Subcutaneous abdominal adipose tissue (tissue), 5 donors: ENCODE results near the gene CEL.

Experiments used
- H3K27ac ChIP-seq: one replicate; pipeline ENCODE4 v1.7.0; 2013; ENCODE audit warnings: low read depth, mild to moderate bottlenecking, inconsistent platforms, low read length, moderate library complexity
- H3K27me3 ChIP-seq, 5 donors: one replicate each; pipeline ENCODE4 v1.7.0; 2013; ENCODE audit warnings: low read length in 5 of 5, inconsistent platforms in 1 of 5; ENCODE audit not compliant: control insufficient read depth in 5 of 5, insufficient read depth in 4 of 5
- H3K36me3 ChIP-seq, 5 donors: one replicate each; pipeline ENCODE4 v1.7.0; 2013; ENCODE audit warnings: low read length in 5 of 5; ENCODE audit not compliant: control insufficient read depth in 5 of 5, insufficient read depth in 5 of 5
- H3K4me1 ChIP-seq, 5 donors: one replicate each; pipeline ENCODE4 v1.7.0; 2013; ENCODE audit warnings: low read length in 5 of 5, mild to moderate bottlenecking in 3 of 5, moderate library complexity in 1 of 5; ENCODE audit not compliant: control insufficient read depth in 5 of 5, insufficient read depth in 5 of 5
- H3K4me3 ChIP-seq, 5 donors: one replicate each; pipeline ENCODE4 v1.7.0; 2013; ENCODE audit warnings: low read length in 5 of 5, low read depth in 1 of 5
- H3K9ac ChIP-seq, 5 donors: one replicate each; pipeline ENCODE4 v1.7.0; 2013; ENCODE audit warnings: low read length in 5 of 5, mild to moderate bottlenecking in 4 of 5, moderate library complexity in 3 of 5
- H3K9me3 ChIP-seq, 5 donors: one replicate each; pipeline ENCODE4 v1.7.0; 2013; ENCODE audit warnings: low read length in 5 of 5; ENCODE audit not compliant: control insufficient read depth in 5 of 5
- donor health status: healthy.
- donor health status: healthy.
- donor health status: healthy.
- donor health status: healthy.
- donor health status: healthy.

The CEL gene

GRCh38 chr9:133108794-133109641 is 47.2 kb downstream of the CEL start:
- Histone ChIP-seq H3K36me3 (peaks cover 0 to 79% (median 72%) of the 10 kb centered on the region in 5 donors), H3K27me3 (no peaks in the 10 kb centered on the region), H3K9me3 (no peaks in the 10 kb centered on the region), H3K27ac (no peak overlapping the region), H3K4me1 (peaks cover 7 to 22% (median 21%) of the 10 kb centered on the region in 5 donors), H3K9ac (no peak overlapping the region), H3K4me3 (no peak overlapping the region)

DNA sequence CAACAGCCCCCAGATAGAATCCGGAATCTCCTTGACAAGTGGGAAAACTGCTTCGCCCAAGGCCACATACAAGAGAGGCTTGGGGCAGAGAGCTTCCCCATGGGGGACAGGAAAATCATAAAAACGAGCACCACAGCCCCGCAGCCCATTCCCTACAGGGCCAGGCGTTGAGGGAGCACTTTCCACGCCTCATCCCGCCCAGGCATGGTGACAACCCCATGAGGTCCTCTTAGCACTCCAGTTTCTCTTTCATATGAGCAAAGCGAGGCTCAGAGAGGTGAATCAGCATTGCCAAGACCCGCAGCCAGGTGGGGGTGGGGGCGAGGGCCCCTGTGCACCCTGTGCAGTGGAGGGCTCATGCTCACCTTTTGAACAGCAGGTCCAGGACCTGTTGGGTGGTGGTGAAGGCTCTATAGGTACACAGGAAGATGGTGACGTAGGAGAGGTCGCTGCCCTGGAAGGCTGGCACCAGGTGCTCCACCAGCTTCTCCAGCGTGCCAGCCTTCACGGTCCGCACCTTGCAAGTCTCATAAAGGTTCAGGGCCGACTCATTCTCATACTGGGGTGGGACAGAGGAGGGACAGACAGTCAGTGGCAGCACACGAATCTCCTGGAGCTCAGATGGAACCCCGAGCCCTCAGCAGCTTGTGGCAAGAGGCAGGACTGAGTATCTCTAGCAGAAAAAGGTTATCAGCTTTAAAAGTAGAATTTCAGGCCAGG is 48.3 kb downstream of the CEL start:
- Histone ChIP-seq H3K27ac (no peak overlapping the region), H3K36me3 (peaks cover 0 to 68% (median 62%) of the 10 kb centered on the region in 5 donors), H3K4me3 (no peak overlapping the region), H3K9ac (no peak overlapping the region), H3K9me3 (no peaks in the 10 kb centered on the region), H3K27me3 (no peaks in the 10 kb centered on the region), H3K4me1 (peaks cover 15 to 32% (median 32%) of the 10 kb centered on the region in 5 donors)

- peak overlapping the region in 1 of 5 donors; percentile 41 for H3K4me3 ChIP-seq
- peaks cover 0 to 50% (median 45%) of the 10 kb centered on the region in 5 donors for H3K36me3 ChIP-seq
- H3K4me1 ChIP-seq, result peaks cover 21 to 52% (median 51%) of the 10 kb centered on the region in 5 donors
- H3K27me3 ChIP-seq, result no peaks in the 10 kb centered on the region
- peak overlapping the region; percentile 88 for H3K27ac ChIP-seq
- peak overlapping the region in 2 of 5 donors; percentile 69 to 80 for H3K9ac ChIP-seq
- H3K9me3 ChIP-seq, result no peaks in the 10 kb centered on the region
Observed at GRCh38 chr9:133111808-133112662, 50.3 kb downstream of the CEL start.

GRCh38 chr9:133112663-133113026 is 50.9 kb downstream of the CEL start:
- Histone ChIP-seq H3K27ac (peak overlapping the region; percentile 88), H3K9me3 (no peaks in the 10 kb centered on the region), H3K4me1 (peaks cover 26 to 58% (median 58%) of the 10 kb centered on the region in 5 donors), H3K4me3 (peak overlapping the region in 3 of 5 donors; percentile 4 to 41 (median 17)), H3K27me3 (no peaks in the 10 kb centered on the region), H3K9ac (peak overlapping the region; percentile 38 to 80 (median 61)), H3K36me3 (peaks cover 0 to 44% (median 39%) of the 10 kb centered on the region in 5 donors)

DNA sequence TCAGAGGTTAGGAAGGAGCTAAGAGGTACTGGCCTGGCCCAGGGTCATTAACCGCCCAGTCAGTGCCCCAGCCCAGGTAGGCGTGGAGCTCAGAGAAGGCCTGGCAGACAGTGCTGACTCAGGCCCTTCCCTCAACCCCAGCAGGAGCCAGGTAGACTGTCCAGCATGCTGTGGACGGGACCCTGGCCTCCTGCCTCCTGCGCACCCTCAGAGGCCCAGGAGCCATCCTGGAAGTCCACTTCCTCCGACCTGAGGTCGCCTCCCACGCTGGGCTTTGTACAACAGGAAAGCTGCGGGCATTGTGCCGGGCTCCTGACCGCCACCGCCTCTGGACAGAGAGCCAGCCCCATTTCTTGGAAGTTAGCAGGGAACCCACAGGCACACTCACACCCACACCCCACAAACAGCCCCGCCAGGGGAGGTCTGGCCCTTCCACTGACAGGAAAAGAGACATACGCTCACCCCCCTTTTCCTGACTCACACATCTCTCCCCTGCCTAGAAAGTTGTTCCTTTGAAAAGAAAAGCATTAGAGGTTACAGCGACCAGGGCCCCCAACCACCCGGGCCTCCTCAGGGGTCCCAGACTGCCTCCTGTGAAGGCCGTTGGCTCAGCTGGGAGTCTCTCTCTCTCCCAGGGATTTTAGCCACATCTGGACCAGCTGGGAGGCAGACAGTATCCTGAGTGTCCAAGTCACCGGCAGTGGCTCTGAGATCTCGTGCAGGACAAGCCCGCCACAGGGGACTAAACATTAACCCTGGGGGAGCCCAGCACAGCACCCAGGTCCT is 51.6 kb downstream of the CEL start:
- H3K4me3 ChIP-seq, result peak overlapping the region in 4 of 5 donors; percentile 17 to 41 (median 33)
- no peaks in the 10 kb centered on the region for H3K27me3 ChIP-seq
- peaks cover 0 to 37% (median 32%) of the 10 kb centered on the region in 5 donors for H3K36me3 ChIP-seq
- peak overlapping the region; percentile 88 for H3K27ac ChIP-seq
- no peaks in the 10 kb centered on the region for H3K9me3 ChIP-seq
- peaks cover 33 to 65% (median 65%) of the 10 kb centered on the region in 5 donors for H3K4me1 ChIP-seq
- peak overlapping the region; percentile 38 to 80 (median 61) for H3K9ac ChIP-seq

GRCh38 chr9:133113949-133114885 is 52.4 kb downstream of the CEL start:
- Histone ChIP-seq H3K4me3 (peak overlapping the region; percentile 10 to 35 (median 29)), H3K36me3 (peaks cover 0 to 29% (median 23%) of the 10 kb centered on the region in 5 donors)

DNA sequence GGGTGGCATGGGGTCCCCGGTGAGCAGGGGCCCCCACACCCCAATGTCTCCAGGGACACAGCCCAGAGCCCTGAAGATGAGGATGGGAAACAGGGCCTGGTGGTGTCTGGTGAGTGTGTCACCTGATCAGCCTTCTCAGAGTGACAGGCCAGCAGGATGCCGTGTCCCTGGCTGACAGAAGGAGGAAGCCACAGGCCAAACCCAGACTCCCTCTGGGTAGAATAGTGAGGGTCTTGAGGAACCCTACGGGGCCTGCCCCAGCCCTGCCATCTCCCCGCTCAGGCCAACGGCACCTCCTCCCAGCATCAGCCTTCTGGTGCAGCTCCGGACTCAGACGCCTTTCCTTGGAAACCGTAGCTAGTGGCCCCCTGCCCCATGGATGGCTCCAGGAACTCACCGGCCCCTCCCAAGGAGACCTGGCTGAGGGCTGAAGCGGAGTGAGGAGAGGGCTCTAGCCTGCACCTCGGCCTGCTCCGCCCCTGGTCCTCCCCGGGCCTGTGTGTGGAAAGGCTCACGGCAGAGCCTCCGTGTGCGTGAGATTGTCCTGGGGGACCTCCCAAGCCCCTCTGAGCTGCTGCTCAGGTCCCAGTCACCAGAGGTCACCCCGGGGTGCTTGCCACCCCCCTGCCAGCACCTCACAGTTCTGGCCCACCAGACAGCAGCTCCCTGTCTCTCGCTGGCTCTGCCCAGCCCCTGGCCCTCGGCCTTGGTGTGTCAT is 53.3 kb downstream of the CEL start:
- H3K27ac ChIP-seq, result peak overlapping the region; percentile 88

More at GRCh38 chr9:133113949-133114885, 52.4 kb downstream of the CEL start:
- Histone ChIP-seq H3K9me3 (no peaks in the 10 kb centered on the region), H3K27me3 (no peaks in the 10 kb centered on the region), H3K9ac (peak overlapping the region; percentile 48 to 80 (median 61)), H3K27ac (peak overlapping the region; percentile 88), H3K4me1 (peaks cover 39 to 74% (median 73%) of the 10 kb centered on the region in 5 donors)

More for the DNA sequence above, 53.3 kb downstream of the CEL start:
- Histone ChIP-seq H3K4me1 (peaks cover 39 to 82% (median 82%) of the 10 kb centered on the region in 5 donors), H3K4me3 (peak overlapping the region in 3 of 5 donors; percentile 22 to 31 (median 29)), H3K9ac (peak overlapping the region in 4 of 5 donors; percentile 43 to 80 (median 66)), H3K9me3 (no peaks in the 10 kb centered on the region), H3K36me3 (peaks cover 0 to 20% (median 15%) of the 10 kb centered on the region in 5 donors), H3K27me3 (no peaks in the 10 kb centered on the region)
